Fibroblast of lung (primary cell): ENCODE measurements around the gene C16orf95.

Experiments
- CTCF ChIP-seq, 2 donors: IDR thresholded peaks in 1 of 2; conservative IDR thresholded peaks in 1 of 2; 1 replicate in 1 of 2; 2 replicates in 1 of 2; pipeline ENCODE4 v1.5.1; 2011 to 2012; ENCODE audit warnings: low read length in 2 of 2, control low read depth in 1 of 2, inconsistent platforms in 1 of 2, low read depth in 1 of 2, mild to moderate bottlenecking in 1 of 2
- EZH2 ChIP-seq: IDR thresholded peaks from 2 replicates; pipeline ENCODE4 v1.5.1; 2012; ENCODE audit warnings: low read length, control low read depth, mild to moderate bottlenecking; ENCODE audit errors: missing control alignments

DNA sequence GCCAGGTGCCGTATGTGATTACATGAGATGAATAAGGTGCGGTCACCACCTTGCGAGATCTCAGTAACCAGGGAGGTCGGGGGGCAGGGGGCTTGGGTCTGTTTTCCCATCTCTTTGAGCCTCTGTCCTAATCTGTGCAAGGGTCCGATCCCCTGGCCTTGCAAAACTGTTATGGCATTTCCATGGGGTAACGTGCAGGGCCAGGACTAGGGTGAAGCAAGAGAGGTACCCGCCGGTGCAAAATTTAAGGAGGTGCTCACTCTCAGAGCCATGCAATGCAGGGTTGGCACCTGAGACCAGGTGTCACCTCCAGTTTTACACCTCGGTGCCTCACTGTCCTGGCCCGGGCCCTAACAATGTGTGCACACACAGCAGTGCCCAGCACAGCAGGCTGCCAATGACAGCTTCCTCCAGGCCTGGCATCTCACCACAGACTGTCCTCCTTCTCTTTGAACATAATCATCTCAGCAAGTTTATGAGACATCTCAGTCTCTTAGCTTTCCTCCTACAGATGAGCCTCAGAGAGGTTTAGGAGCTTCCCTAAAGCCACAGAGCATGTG, 43.6 kb downstream of the C16orf95 start:
- TF ChIP-seq EZH2: no peak
- TF ChIP-seq CTCF (conservative IDR thresholded peaks at IDR 0.05 in 1 of 2, IDR thresholded peaks at IDR 0.05 in 1 of 2; ENCODE audit: low read depth in 1 of 2, low read length in 2 of 2): no peak
